Naive thymus-derived CD4-positive, alpha-beta T cell (primary cell): ENCODE data around the gene FRK. TPM values are rescaled to one million over a fixed set of nuclear protein-coding genes. Genes with fewer than 3 reads are reported as not detected.
"Not testable (repeated sequence)": the region's sequence is repeated elsewhere in the genome, so short reads cannot be mapped to it uniquely, and the experiment has no call there.

Experiments used
- ATAC-seq: fragments of 150-1000 bp; cut with Tn5 transposase; 2 replicates; pipeline ENCODE4 v1.10.0; 2021; ENCODE audit warnings: mild to moderate bottlenecking, moderate library complexity
- CTCF ChIA-PET: fragments of 350-600 bp; sonication (Branson Sonifier 250); formaldehyde crosslinking; loops from one replicate; lab custom pipeline; 2021; ENCODE audit warnings: antibody characterized with exemption; lab: Charles Lee
- POLR2A ChIA-PET: fragments of 350-600 bp; sonication (Branson Sonifier 250); formaldehyde crosslinking; loops from one replicate; lab custom pipeline; 2021; ENCODE audit warnings: antibody characterized with exemption, inconsistent platforms; lab: Charles Lee
- DNase-seq, 9 donors: peaks; one replicate each; pipeline versions ENCODE4 v3.0.0 to v3.0.0-alpha.2; 2020 to 2022; ENCODE audit warnings: mixed read lengths in 1 of 9
- H3K27ac ChIP-seq: one replicate; pipeline ENCODE4 v1.7.0; 2013; ENCODE audit warnings: mild to moderate bottlenecking, low read depth, low read length, moderate library complexity
- H3K27me3 ChIP-seq, 2 donors: one replicate each; pipeline ENCODE4 v1.7.0; 2013; ENCODE audit warnings: low read length in 2 of 2, mild to moderate bottlenecking in 2 of 2, moderate library complexity in 2 of 2; ENCODE audit not compliant: control insufficient read depth in 2 of 2, insufficient read depth in 2 of 2
- H3K36me3 ChIP-seq, 3 experiments: 1 replicate in 2 of 3; 2 replicates in 1 of 3; pipeline ENCODE4 v1.7.0; 2013; ENCODE audit warnings: low read length in 3 of 3, mild to moderate bottlenecking in 3 of 3, moderate library complexity in 1 of 3; ENCODE audit not compliant: insufficient read depth in 3 of 3, control insufficient read depth in 2 of 3
- H3K4me1 ChIP-seq, 2 donors: one replicate each; pipeline ENCODE4 v1.7.0; 2013; ENCODE audit warnings: low read length in 2 of 2, mild to moderate bottlenecking in 2 of 2, moderate library complexity in 1 of 2; ENCODE audit not compliant: control insufficient read depth in 2 of 2, insufficient read depth in 2 of 2
- H3K4me3 ChIP-seq: 2 replicates; pipeline ENCODE4 v1.7.0; 2013; ENCODE audit warnings: mild to moderate bottlenecking, low read length
- H3K9me3 ChIP-seq, 3 experiments: 1 replicate in 2 of 3; 2 replicates in 1 of 3; pipeline ENCODE4 v1.7.0; 2013; ENCODE audit warnings: low read length in 3 of 3; ENCODE audit not compliant: control insufficient read depth in 2 of 3
- H3K27ac Mint-ChIP-seq, 9 donors: one replicate each; pipeline ENCODE4 v1.8.0; 2020 to 2022; ENCODE audit warnings: mixed read lengths in 9 of 9, mild to moderate bottlenecking in 8 of 9, moderate library complexity in 5 of 9, inconsistent platforms in 2 of 9
- H3K27me3 Mint-ChIP-seq, 5 donors: one replicate each; pipeline ENCODE4 v1.8.0; 2021 to 2022; ENCODE audit warnings: mixed read lengths in 5 of 5, mild to moderate bottlenecking in 1 of 5
- H3K36me3 Mint-ChIP-seq, 5 donors: one replicate each; pipeline ENCODE4 v1.8.0; 2020 to 2022; ENCODE audit warnings: mixed read lengths in 5 of 5, mild to moderate bottlenecking in 3 of 5, inconsistent platforms in 1 of 5
- H3K4me1 Mint-ChIP-seq, 7 donors: one replicate each; pipeline ENCODE4 v1.8.0; 2020 to 2022; ENCODE audit warnings: mixed read lengths in 7 of 7, mild to moderate bottlenecking in 3 of 7, inconsistent platforms in 1 of 7
- H3K4me3 Mint-ChIP-seq, 10 donors: one replicate each; pipeline ENCODE4 v1.8.0; 2020 to 2022; ENCODE audit warnings: mild to moderate bottlenecking in 10 of 10, mixed read lengths in 10 of 10, moderate library complexity in 6 of 10, inconsistent platforms in 2 of 10
- H3K9me3 Mint-ChIP-seq, 11 donors: one replicate each; pipeline ENCODE4 v1.8.0; 2020 to 2022; ENCODE audit warnings: mixed read lengths in 11 of 11, mild to moderate bottlenecking in 4 of 11, inconsistent platforms in 1 of 11, moderate library complexity in 1 of 11
- intact Hi-C, 2 donors: fragments of 100-400 bp; cut with micrococcal nuclease; formaldehyde crosslinking; loops; one replicate each; pipeline ENCODE4 v1.15.1; 2023
- polyA plus RNA-seq, 2 donors: library from polyadenylated mRNA; unstranded; fragments of 300-500 nt; fragmentation: Illumina TruSeq; gene quantifications; one replicate each; pipeline ENCODE4 v1.2.3, GENCODE V29; 2021
- total RNA-seq, 6 experiments: library from RNA in 5 of 6; stranded (reverse) in 5 of 6; gene quantifications; 1 replicate in 5 of 6; 2 replicates in 1 of 6; pipeline ENCODE4 v1.2.3 and lab custom pipeline; 2021 to 2026

Gene FRK
- total and polyA plus RNA-seq, 7 experiments from 2014 or later: 0.02 to 0.05 (median 0.04) TPM; not detected in 3

GRCh38 chr6:115971785-115972184, 88.9 kb downstream of the FRK start:
- no peak for ATAC-seq
- Histone ChIP-seq H3K27ac (no peak overlapping the region), H3K4me1 (no peaks in the 10 kb centered on the region), H3K36me3 (no peaks in the 10 kb centered on the region), H3K27me3 (no peaks in the 10 kb centered on the region), H3K4me3 (no peak overlapping the region), H3K9me3 (no peaks in the 10 kb centered on the region)
- no peaks in the 10 kb centered on the region for H3K4me1 Mint-ChIP-seq
- intact Hi-C loops: no loop called here
- peaks cover 0 to 14% (median 6%) of the 10 kb centered on the region in 5 donors for H3K27me3 Mint-ChIP-seq
- no peaks in the 10 kb centered on the region for H3K36me3 Mint-ChIP-seq
- no peak overlapping the region for H3K27ac Mint-ChIP-seq
- no peaks in the 10 kb centered on the region for H3K9me3 Mint-ChIP-seq
- no peak overlapping the region for H3K4me3 Mint-ChIP-seq
- no peak for DNase-seq
- ChIA-PET POLR2A (no interaction called here), CTCF (no interaction called here)

- POLR2A ChIA-PET: no interaction called here
- Mint-ChIP-seq H3K4me1 (no peaks in the 10 kb centered on the region), H3K27me3 (peaks cover 0 to 14% (median 6%) of the 10 kb centered on the region in 5 donors)
These were observed 90.8 kb downstream of the FRK start for GRCh38 chr6:115969930-115970273.

GRCh38 chr6:115969207-115969929, 91.3 kb downstream of the FRK start:
- ChIA-PET CTCF (no interaction called here), POLR2A (no interaction called here)
- Mint-ChIP-seq H3K27ac (no peak overlapping the region), H3K36me3 (no peaks in the 10 kb centered on the region), H3K9me3 (no peaks in the 10 kb centered on the region), H3K4me1 (no peaks in the 10 kb centered on the region), H3K4me3 (no peak overlapping the region), H3K27me3 (peaks cover 0 to 14% (median 3%) of the 10 kb centered on the region in 5 donors)
- DNase-seq (no peak), ATAC-seq (no peak)
- Histone ChIP-seq H3K4me3 (no peak overlapping the region), H3K27me3 (no peaks in the 10 kb centered on the region), H3K36me3 (no peaks in the 10 kb centered on the region), H3K27ac (no peak overlapping the region), H3K4me1 (no peaks in the 10 kb centered on the region), H3K9me3 (no peaks in the 10 kb centered on the region)
- intact Hi-C loops: no loop called here

More at GRCh38 chr6:115969930-115970273, 90.8 kb downstream of the FRK start:
- no peaks in the 10 kb centered on the region for H3K4me1 ChIP-seq
- no peak for DNase-seq
- Mint-ChIP-seq H3K36me3 (no peaks in the 10 kb centered on the region), H3K27ac (no peak overlapping the region), H3K4me3 (no peak overlapping the region), H3K9me3 (no peaks in the 10 kb centered on the region)
- intact Hi-C loops: no loop called here
- H3K4me3 ChIP-seq: no peak overlapping the region
- no peak for ATAC-seq
- no peak overlapping the region for H3K27ac ChIP-seq
- no peaks in the 10 kb centered on the region for H3K27me3 ChIP-seq
- CTCF ChIA-PET: no interaction called here
- H3K36me3 ChIP-seq: no peaks in the 10 kb centered on the region
- H3K9me3 ChIP-seq: no peaks in the 10 kb centered on the region

GRCh38 chr6:115960286-115960685, 100.4 kb downstream of the FRK start:
- POLR2A ChIA-PET, H3K27ac Mint-ChIP-seq, CTCF ChIA-PET, H3K36me3 ChIP-seq, H3K4me1 ChIP-seq, ATAC-seq, DNase-seq, H3K4me3 ChIP-seq, H3K4me3 Mint-ChIP-seq, H3K27me3 Mint-ChIP-seq, H3K27ac ChIP-seq, H3K4me1 Mint-ChIP-seq, H3K36me3 Mint-ChIP-seq, intact Hi-C loops, H3K27me3 ChIP-seq, H3K9me3 ChIP-seq, H3K9me3 Mint-ChIP-seq: not testable (repeated sequence)

- H3K27ac ChIP-seq: no peak overlapping the region
- no peaks in the 10 kb centered on the region for H3K27me3 ChIP-seq
- no peak overlapping the region for H3K4me3 Mint-ChIP-seq
- ATAC-seq (no peak), DNase-seq (no peak)
- intact Hi-C loops: no loop called here
- no peak overlapping the region for H3K4me3 ChIP-seq
- no peaks in the 10 kb centered on the region for H3K4me1 ChIP-seq
- peaks cover 0 to 4% (median 0%) of the 10 kb centered on the region in 11 donors for H3K9me3 Mint-ChIP-seq
- CTCF ChIA-PET: no interaction called here
- no peaks in the 10 kb centered on the region for H3K4me1 Mint-ChIP-seq
- no peak overlapping the region for H3K27ac Mint-ChIP-seq
- no peaks in the 10 kb centered on the region for H3K36me3 ChIP-seq
- no peaks in the 10 kb centered on the region for H3K36me3 Mint-ChIP-seq
- no peaks in the 10 kb centered on the region for H3K9me3 ChIP-seq
- POLR2A ChIA-PET: no interaction called here
- peaks cover 0 to 6% (median 0%) of the 10 kb centered on the region in 5 donors for H3K27me3 Mint-ChIP-seq
These were observed 101.7 kb downstream of the FRK start for GRCh38 chr6:115958958-115959357.

- H3K36me3 ChIP-seq: no peaks in the 10 kb centered on the region
- POLR2A ChIA-PET: no interaction called here
- no peaks in the 10 kb centered on the region for H3K9me3 ChIP-seq
- no peaks in the 10 kb centered on the region for H3K4me1 Mint-ChIP-seq
- H3K4me3 Mint-ChIP-seq: no peak overlapping the region
- ATAC-seq: no peak
- no peaks in the 10 kb centered on the region for H3K27me3 ChIP-seq
- H3K27ac Mint-ChIP-seq: no peak overlapping the region
- H3K9me3 Mint-ChIP-seq: peaks cover 0 to 14% (median 0%) of the 10 kb centered on the region in 11 donors
- intact Hi-C loops: no loop called here
- no peak for DNase-seq
- H3K36me3 Mint-ChIP-seq: no peaks in the 10 kb centered on the region
- H3K4me1 ChIP-seq: no peaks in the 10 kb centered on the region
- peaks cover 0 to 6% (median 0%) of the 10 kb centered on the region in 5 donors for H3K27me3 Mint-ChIP-seq
- H3K27ac ChIP-seq: no peak overlapping the region
- H3K4me3 ChIP-seq: no peak overlapping the region
- CTCF ChIA-PET: no interaction called here
These were observed 106.0 kb downstream of the FRK start for GRCh38 chr6:115954740-115955139.

- H3K36me3 Mint-ChIP-seq: no peaks in the 10 kb centered on the region
- H3K27ac Mint-ChIP-seq: no peak overlapping the region
- H3K36me3 ChIP-seq: no peaks in the 10 kb centered on the region
- DNase-seq (no peak), ATAC-seq (no peak)
- no peak overlapping the region for H3K4me3 ChIP-seq
- H3K4me1 ChIP-seq: no peaks in the 10 kb centered on the region
- no peaks in the 10 kb centered on the region for H3K9me3 ChIP-seq
- intact Hi-C loops: no loop called here
- no peak overlapping the region for H3K27ac ChIP-seq
- peaks cover 0 to 13% (median 5%) of the 10 kb centered on the region in 11 donors for H3K9me3 Mint-ChIP-seq
- ChIA-PET POLR2A (no interaction called here), CTCF (no interaction called here)
- peaks cover 0 to 6% (median 0%) of the 10 kb centered on the region in 5 donors for H3K27me3 Mint-ChIP-seq
- no peaks in the 10 kb centered on the region for H3K27me3 ChIP-seq
- H3K4me1 Mint-ChIP-seq: no peaks in the 10 kb centered on the region
- H3K4me3 Mint-ChIP-seq: no peak overlapping the region
These were observed 111.9 kb downstream of the FRK start for GRCh38 chr6:115948751-115949150.
